GM12874 (cell line): ENCODE measurements around the gene SEMA5B.

ENCODE experiments used
- CTCF ChIP-seq: IDR thresholded peaks from 2 replicates; pipeline ENCODE4 v1.5.1; 2011; ENCODE audit warnings: low read depth, mild to moderate bottlenecking, control low read depth, low read length, moderate library complexity; ENCODE audit not compliant: insufficient read depth

SEMA5B gene

GRCh38 chr3:122930063-122930997 is 97.2 kb downstream of the SEMA5B start:
- no peak for TF ChIP-seq CTCF

- TF ChIP-seq CTCF: no peak
These were observed 98.1 kb downstream of the SEMA5B start for GRCh38 chr3:122929188-122930062.

- no peak for TF ChIP-seq CTCF
These were observed 99.0 kb downstream of the SEMA5B start for GRCh38 chr3:122928396-122929187.

- TF ChIP-seq CTCF: no peak
These were observed 99.8 kb downstream of the SEMA5B start for GRCh38 chr3:122927726-122928125.

GRCh38 chr3:122926811-122927210 is 100.8 kb downstream of the SEMA5B start:
- TF ChIP-seq CTCF: no peak

GRCh38 chr3:122926322-122926721 is 101.2 kb downstream of the SEMA5B start:
- TF ChIP-seq CTCF: no peak
